ENCODE results near the gene THOC6.

GRCh38 chr16:3020247-3020603, 3.6 kb upstream of the THOC6 start, which contains the start of gene TNFRSF12A:
- TF ChIP-seq CTCF (IDR thresholded peaks at IDR 0.05; ENCODE audit: extremely low read depth in 1 of 2, insufficient read depth in 1 of 2, low read depth in 1 of 2, low read length in 2 of 2) (no peak), POLR2AphosphoS5 (IDR thresholded peaks at IDR 0.05; ENCODE audit: insufficient read depth, low read depth, low read length) (peak; percentile 97), MYC (IDR thresholded peaks at IDR 0.05; ENCODE audit: low read depth, low read length) (no peak), POLR2A (IDR thresholded peaks at IDR 0.05; ENCODE audit: low read depth, low read length) (peak; percentile 90), FOS (IDR thresholded peaks at IDR 0.05; ENCODE audit: borderline replicate concordance, insufficient read depth, low read length) (no peak), EZH2 (IDR thresholded peaks at IDR 0.05; ENCODE audit: borderline replicate concordance, low read depth, low read length, severe bottlenecking) (no peak)

All from endothelial cell of umbilical vein (primary cell).